Peyer's patch (tissue), 4 donors: ENCODE results near the gene RTN4IP1.

Experiments used
- POLR2A ChIP-seq, 2 donors: fragments of 450-650 bp; IDR thresholded peaks; one replicate each; pipeline ENCODE4 v1.5.1; 2017; ENCODE audit warnings: antibody characterized with exemption in 2 of 2, mild to moderate bottlenecking in 2 of 2, moderate library complexity in 2 of 2
- TF ChIP-seq, protein P1 (sequence below), 6 experiments: fragments of 450-650 bp in 4 of 6; fragments of 200-600 bp in 2 of 6; sonication (generic) in 1 of 6; IDR thresholded peaks; one replicate each; pipeline ENCODE4 v1.5.1; 2017 to 2019; ENCODE audit warnings: antibody characterized with exemption in 6 of 6, mild to moderate bottlenecking in 3 of 6, moderate library complexity in 1 of 6

DNA sequence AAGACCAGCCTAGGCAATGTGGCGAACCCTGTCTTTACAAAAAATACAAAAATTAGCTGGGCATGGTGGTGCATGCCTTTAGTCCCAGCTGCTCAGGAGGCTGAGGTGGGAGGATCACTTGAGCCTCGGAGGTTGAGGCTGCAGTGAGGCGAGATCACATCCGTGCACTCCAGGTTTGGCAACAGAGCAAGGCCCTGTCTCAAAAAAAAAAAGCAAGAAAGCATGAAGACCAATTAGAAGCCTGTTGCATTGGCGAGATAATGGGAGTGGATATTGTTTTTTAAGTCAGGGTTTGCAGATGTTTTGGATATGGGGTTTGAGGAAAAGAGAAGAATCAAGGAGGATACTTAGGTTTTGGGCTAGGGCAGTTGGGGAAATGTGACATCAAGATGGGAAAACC lies 5.3 kb upstream of the RTN4IP1 start:
- TF ChIP-seq, protein P1, sequence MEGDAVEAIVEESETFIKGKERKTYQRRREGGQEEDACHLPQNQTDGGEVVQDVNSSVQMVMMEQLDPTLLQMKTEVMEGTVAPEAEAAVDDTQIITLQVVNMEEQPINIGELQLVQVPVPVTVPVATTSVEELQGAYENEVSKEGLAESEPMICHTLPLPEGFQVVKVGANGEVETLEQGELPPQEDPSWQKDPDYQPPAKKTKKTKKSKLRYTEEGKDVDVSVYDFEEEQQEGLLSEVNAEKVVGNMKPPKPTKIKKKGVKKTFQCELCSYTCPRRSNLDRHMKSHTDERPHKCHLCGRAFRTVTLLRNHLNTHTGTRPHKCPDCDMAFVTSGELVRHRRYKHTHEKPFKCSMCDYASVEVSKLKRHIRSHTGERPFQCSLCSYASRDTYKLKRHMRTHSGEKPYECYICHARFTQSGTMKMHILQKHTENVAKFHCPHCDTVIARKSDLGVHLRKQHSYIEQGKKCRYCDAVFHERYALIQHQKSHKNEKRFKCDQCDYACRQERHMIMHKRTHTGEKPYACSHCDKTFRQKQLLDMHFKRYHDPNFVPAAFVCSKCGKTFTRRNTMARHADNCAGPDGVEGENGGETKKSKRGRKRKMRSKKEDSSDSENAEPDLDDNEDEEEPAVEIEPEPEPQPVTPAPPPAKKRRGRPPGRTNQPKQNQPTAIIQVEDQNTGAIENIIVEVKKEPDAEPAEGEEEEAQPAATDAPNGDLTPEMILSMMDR (IDR thresholded peaks at IDR 0.05): no peak
- no peak for TF ChIP-seq POLR2A (IDR thresholded peaks at IDR 0.05)
